Measurements from ENCODE around the gene ZNHIT2. TPM values are rescaled to one million over a fixed set of nuclear protein-coding genes. Genes with fewer than 3 reads are reported as not detected.

The ZNHIT2 gene
- total RNA-seq, 2 experiments from 2014 or later: 11.5 to 32.4 TPM

GRCh38 chr11:65071907-65072630 lies 45.4 kb downstream of the ZNHIT2 start:
- no peaks in the 10 kb centered on the region for H3K9me2 ChIP-seq (ENCODE audit: insufficient read depth, low read length)
- POLR2A ChIA-PET: interaction anchor here (1.5 kb wide), 1 partner anchor 11 kb away, joined by 4 read pairs; the partner anchor contains the start of genes CDCA5 and ZFPL1
- H3K79me2 ChIP-seq (ENCODE audit: insufficient read depth, low read depth, low read length): peaks cover under 1% of the 10 kb centered on the region; the same call in 1 of the 2 replicates
- peak; percentile 36 for DNase-seq (ENCODE audit: low spot score)
- CTCF ChIA-PET (ENCODE audit: unreplicated experiment): no interaction called here
- H4K20me1 ChIP-seq (ENCODE audit: insufficient read depth, low read length): no peaks in the 10 kb centered on the region
- H3K4me2 ChIP-seq (ENCODE audit: low read length): peak overlapping the region; percentile 37; the same call in 1 of the 2 replicates
- TF ChIP-seq, protein P1, sequence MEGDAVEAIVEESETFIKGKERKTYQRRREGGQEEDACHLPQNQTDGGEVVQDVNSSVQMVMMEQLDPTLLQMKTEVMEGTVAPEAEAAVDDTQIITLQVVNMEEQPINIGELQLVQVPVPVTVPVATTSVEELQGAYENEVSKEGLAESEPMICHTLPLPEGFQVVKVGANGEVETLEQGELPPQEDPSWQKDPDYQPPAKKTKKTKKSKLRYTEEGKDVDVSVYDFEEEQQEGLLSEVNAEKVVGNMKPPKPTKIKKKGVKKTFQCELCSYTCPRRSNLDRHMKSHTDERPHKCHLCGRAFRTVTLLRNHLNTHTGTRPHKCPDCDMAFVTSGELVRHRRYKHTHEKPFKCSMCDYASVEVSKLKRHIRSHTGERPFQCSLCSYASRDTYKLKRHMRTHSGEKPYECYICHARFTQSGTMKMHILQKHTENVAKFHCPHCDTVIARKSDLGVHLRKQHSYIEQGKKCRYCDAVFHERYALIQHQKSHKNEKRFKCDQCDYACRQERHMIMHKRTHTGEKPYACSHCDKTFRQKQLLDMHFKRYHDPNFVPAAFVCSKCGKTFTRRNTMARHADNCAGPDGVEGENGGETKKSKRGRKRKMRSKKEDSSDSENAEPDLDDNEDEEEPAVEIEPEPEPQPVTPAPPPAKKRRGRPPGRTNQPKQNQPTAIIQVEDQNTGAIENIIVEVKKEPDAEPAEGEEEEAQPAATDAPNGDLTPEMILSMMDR (conservative IDR thresholded peaks at IDR 0.05; ENCODE audit: low read length): no peak
- no peak for TF ChIP-seq EZH2phosphoT487 (IDR thresholded peaks at IDR 0.05; ENCODE audit: borderline replicate concordance, low read depth, low read length)
- peak overlapping the region; percentile 26 for H3K27ac ChIP-seq (ENCODE audit: low read depth, low read length, poor library complexity, severe bottlenecking)
- H3K4me1 ChIP-seq (ENCODE audit: insufficient read depth, low read length, poor library complexity, severe bottlenecking): peaks cover 19% of the 10 kb centered on the region
- intact Hi-C loops (cut with micrococcal nuclease; ENCODE audit: unreplicated experiment): no loop called here
- H3K4me3 ChIP-seq (ENCODE audit: low read depth, low read length, poor library complexity, severe bottlenecking): no peak overlapping the region
- no peaks in the 10 kb centered on the region for H3K9me3 ChIP-seq (ENCODE audit: low read length)
- H2AFZ ChIP-seq (ENCODE audit: low read length): peak overlapping the region; percentile 27; the same call in 1 of the 2 replicates
- peaks cover 26% of the 10 kb centered on the region for H3K36me3 ChIP-seq (ENCODE audit: insufficient read depth, low read length)
- no TSS peak for BruUV-seq (replicated peaks)

DNA sequence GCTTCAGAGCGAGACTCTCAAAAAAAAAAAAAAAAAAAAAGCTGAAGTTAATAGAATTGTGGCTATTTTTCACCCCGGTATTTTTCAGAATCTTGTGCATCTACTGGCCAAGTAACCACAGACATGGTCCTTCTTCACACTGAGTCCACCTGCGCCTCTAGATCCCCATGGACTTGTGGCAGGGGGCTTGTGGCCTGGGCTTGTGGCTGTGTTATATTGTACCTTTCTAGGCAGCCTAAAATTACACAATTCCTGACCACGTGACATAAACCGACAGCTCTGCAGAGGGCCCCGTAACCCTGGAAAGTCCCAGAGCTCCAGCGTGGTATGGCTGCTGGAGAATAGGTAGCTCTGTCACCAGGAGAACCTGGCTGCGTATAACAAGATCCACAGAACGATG lies 48.3 kb downstream of the ZNHIT2 start:
- H3K9me3 ChIP-seq (ENCODE audit: low read length): no peaks in the 10 kb centered on the region
- no peaks in the 10 kb centered on the region for H3K9me2 ChIP-seq (ENCODE audit: insufficient read depth, low read length)
- POLR2A ChIA-PET: interaction anchor here (0.6 kb wide), 1 partner anchor 244 kb away, joined by 5 read pairs; no protein-coding TSS in a partner anchor
- TF ChIP-seq, protein P1 (conservative IDR thresholded peaks at IDR 0.05; ENCODE audit: low read length): no peak
- no peak for TF ChIP-seq EZH2phosphoT487 (IDR thresholded peaks at IDR 0.05; ENCODE audit: borderline replicate concordance, low read depth, low read length)
- BruUV-seq (replicated peaks): no TSS peak
- no peaks in the 10 kb centered on the region for H4K20me1 ChIP-seq (ENCODE audit: insufficient read depth, low read length)
- H3K4me1 ChIP-seq (ENCODE audit: insufficient read depth, low read length, poor library complexity, severe bottlenecking): peaks cover 26% of the 10 kb centered on the region
- intact Hi-C loops (cut with micrococcal nuclease; ENCODE audit: unreplicated experiment): no loop called here
- no peak overlapping the region for H3K4me3 ChIP-seq (ENCODE audit: low read depth, low read length, poor library complexity, severe bottlenecking)
- H3K79me2 ChIP-seq (ENCODE audit: insufficient read depth, low read depth, low read length): no peaks in the 10 kb centered on the region
- peaks cover 2% of the 10 kb centered on the region for H3K36me3 ChIP-seq (ENCODE audit: insufficient read depth, low read length)
- no peak overlapping the region for H3K27ac ChIP-seq (ENCODE audit: low read depth, low read length, poor library complexity, severe bottlenecking)
- CTCF ChIA-PET (ENCODE audit: unreplicated experiment): no interaction called here
- DNase-seq (ENCODE audit: low spot score): no peak
- no peak overlapping the region for H2AFZ ChIP-seq (ENCODE audit: low read length)
- H3K4me2 ChIP-seq (ENCODE audit: low read length): no peak overlapping the region

- Histone ChIP-seq H3K4me1 (ENCODE audit: insufficient read depth, low read length, poor library complexity, severe bottlenecking) (peaks cover 23% of the 10 kb centered on the region), H3K9me2 (ENCODE audit: insufficient read depth, low read length) (no peaks in the 10 kb centered on the region), H3K4me3 (ENCODE audit: low read depth, low read length, poor library complexity, severe bottlenecking) (no peak overlapping the region), H4K20me1 (ENCODE audit: insufficient read depth, low read length) (no peaks in the 10 kb centered on the region), H3K36me3 (ENCODE audit: insufficient read depth, low read length) (no peaks in the 10 kb centered on the region), H3K27ac (ENCODE audit: low read depth, low read length, poor library complexity, severe bottlenecking) (no peak overlapping the region), H2AFZ (ENCODE audit: low read length) (no peak overlapping the region), H3K79me2 (ENCODE audit: insufficient read depth, low read depth, low read length) (no peaks in the 10 kb centered on the region), H3K9me3 (ENCODE audit: low read length) (no peaks in the 10 kb centered on the region), H3K4me2 (ENCODE audit: low read length) (no peak overlapping the region)
- POLR2A ChIA-PET: no interaction called here
- intact Hi-C loops (cut with micrococcal nuclease; ENCODE audit: unreplicated experiment): no loop called here
- no peak for DNase-seq (ENCODE audit: low spot score)
- BruUV-seq (replicated peaks): no TSS peak
- CTCF ChIA-PET (ENCODE audit: unreplicated experiment): no interaction called here
- TF ChIP-seq, protein P1 (conservative IDR thresholded peaks at IDR 0.05; ENCODE audit: low read length): no peak
- TF ChIP-seq EZH2phosphoT487 (IDR thresholded peaks at IDR 0.05; ENCODE audit: borderline replicate concordance, low read depth, low read length): no peak
Observed at GRCh38 chr11:65067446-65067845, 50.1 kb downstream of the ZNHIT2 start.
